Stimulated activated CD4-positive, alpha-beta T cell treated with anti-CD3 and anti-CD28 coated beads, Interleukin-4, amount 100 ng/mL, for 24 hours (primary cell): ENCODE results near the gene SH2D6.
"Not testable (repeated sequence)": the region's sequence is repeated elsewhere in the genome, so short reads cannot be mapped to it uniquely, and the experiment has no call there.

ENCODE experiments used
- DNase-seq: peaks from one replicate; pipeline ENCODE4 v3.0.0-alpha.2; 2020

The SH2D6 gene

GRCh38 chr2:85475799-85476490 is 57.4 kb downstream of the SH2D6 start:
- DNase-seq = no peak

- DNase-seq = no peak
Measured at GRCh38 chr2:85476624-85477023, 58.1 kb downstream of the SH2D6 start.

GRCh38 chr2:85477884-85478283 is 59.4 kb downstream of the SH2D6 start:
- DNase-seq = no peak

GRCh38 chr2:85481818-85482777 is 63.6 kb downstream of the SH2D6 start:
- no peak for DNase-seq

GRCh38 chr2:85484615-85485014 is 66.1 kb downstream of the SH2D6 start:
- not testable (repeated sequence) for DNase-seq

GRCh38 chr2:85485815-85486214 is 67.3 kb downstream of the SH2D6 start:
- no peak for DNase-seq
